ENCODE results near the gene AKR1B15.
"Not testable (repeated sequence)": the region's sequence is repeated elsewhere in the genome, so short reads cannot be mapped to it uniquely, and the experiment has no call there.

GRCh38 chr7:134561616-134562015 lies 12.7 kb downstream of the AKR1B15 start:
- not testable (repeated sequence) for TF ChIP-seq CTCF (conservative IDR thresholded peaks at IDR 0.05); ZFX (IDR thresholded peaks at IDR 0.05)

Measured in C4-2B (cell line).